ENCODE data around the gene CIROP.
"Not testable (repeated sequence)": the region's sequence is repeated elsewhere in the genome, so short reads cannot be mapped to it uniquely, and the experiment has no call there.

CIROP gene

DNA sequence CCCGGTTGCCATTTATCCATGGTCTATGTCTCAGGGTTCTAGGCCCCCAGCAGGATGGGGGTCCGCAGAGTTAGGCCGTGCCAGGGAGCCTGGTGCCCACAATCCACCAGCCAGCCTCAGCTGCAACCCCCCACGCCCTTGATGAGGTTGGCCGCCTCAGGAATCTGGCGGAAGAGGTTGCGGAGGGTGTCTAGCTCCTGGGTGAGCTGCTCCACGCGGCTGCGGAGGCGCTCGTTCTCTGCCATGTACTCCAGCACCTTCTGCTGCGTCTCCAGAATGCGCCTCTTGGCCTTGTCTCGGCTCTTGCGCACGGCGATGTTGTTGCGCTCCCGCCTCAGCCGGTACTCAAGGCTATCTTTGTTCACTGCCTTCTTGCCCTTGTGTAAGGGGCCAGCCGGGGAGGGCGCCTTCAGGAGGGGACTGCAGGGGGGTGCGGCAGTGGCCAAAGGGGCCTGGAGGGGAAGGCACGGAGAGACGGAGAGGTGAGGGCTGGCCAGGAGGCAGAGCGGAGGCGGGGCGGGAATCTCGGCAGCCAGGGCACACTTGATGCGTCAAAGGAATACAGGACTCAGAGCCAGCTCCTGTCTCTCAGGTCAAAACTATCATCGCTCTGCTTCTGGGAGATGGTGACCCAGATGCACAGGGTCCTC is 12.7 kb upstream of the CIROP start:
- in situ Hi-C loops (cut with HindIII; ENCODE audit: low pct_unique_long_range_greater_than_20kb, low sequenced_read_pairs): no loop called here
- no peak for TF ChIP-seq JUND (IDR thresholded peaks at IDR 0.05; ENCODE audit: low read depth)
- no peak for DNase-seq (ENCODE audit: low read depth in 1 of 2, low spot score in 1 of 2)

DNA sequence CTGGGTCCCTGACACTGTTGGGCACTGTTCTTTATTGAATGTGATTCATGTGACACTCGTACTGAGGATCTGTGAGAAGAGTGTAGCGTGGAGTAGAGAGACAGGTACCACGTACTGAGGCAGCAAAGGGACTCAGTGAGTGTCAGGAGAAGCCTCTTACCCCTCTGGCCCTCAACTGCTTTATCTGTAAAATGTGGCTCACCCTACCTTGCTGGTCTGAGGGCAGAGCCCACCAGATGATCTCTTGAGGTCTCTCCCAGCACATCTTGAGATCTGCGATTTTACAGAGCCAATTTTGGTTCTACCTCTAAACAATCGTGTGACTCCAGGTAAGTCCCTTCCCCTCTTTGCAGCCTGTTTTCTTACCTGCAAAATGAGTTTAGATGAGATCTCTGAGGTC is 11.1 kb upstream of the CIROP start:
- no peak for DNase-seq (ENCODE audit: low read depth in 1 of 2, low spot score in 1 of 2)
- TF ChIP-seq JUND (IDR thresholded peaks at IDR 0.05; ENCODE audit: low read depth): no peak
- in situ Hi-C loops (cut with HindIII; ENCODE audit: low pct_unique_long_range_greater_than_20kb, low sequenced_read_pairs): no loop called here

DNA sequence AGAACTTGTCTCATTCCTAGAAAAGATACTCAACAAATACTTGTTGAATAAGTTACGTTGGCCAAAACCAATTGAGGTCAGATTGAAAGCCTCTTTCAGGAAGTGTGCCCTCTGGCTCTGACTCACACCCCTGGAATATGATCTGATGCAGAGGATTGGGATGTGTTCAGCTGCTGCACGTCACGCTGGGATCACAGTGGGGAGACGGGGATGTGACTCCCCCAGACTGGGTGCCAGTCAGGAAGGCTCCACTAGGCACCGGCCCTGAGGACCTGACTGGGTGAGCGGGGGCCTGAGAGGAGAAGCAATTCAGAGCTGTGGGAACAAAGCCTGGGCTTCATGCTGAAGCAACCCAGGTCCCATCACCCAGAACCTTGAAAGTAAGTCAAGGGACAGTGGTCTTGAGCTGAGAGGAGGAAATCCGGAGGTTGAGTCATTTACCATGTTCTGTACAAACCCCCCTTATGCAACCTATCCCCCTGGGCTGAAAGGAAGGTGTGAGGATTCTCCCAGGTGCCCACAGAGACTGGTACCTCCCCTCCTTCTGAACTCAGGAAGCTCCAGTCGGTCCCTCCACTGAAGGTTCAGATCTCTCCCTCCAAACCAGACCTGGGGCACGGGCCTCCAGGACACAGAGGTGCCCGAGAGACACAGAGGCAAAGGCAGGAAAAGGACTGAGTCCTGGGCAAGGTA is 10.4 kb upstream of the CIROP start:
- in situ Hi-C loops (cut with HindIII; ENCODE audit: low pct_unique_long_range_greater_than_20kb, low sequenced_read_pairs): no loop called here
- TF ChIP-seq JUND (IDR thresholded peaks at IDR 0.05; ENCODE audit: low read depth): no peak
- peak in 1 of 2 experiments; percentile 15 for DNase-seq (ENCODE audit: low read depth in 1 of 2, low spot score in 1 of 2)

DNA sequence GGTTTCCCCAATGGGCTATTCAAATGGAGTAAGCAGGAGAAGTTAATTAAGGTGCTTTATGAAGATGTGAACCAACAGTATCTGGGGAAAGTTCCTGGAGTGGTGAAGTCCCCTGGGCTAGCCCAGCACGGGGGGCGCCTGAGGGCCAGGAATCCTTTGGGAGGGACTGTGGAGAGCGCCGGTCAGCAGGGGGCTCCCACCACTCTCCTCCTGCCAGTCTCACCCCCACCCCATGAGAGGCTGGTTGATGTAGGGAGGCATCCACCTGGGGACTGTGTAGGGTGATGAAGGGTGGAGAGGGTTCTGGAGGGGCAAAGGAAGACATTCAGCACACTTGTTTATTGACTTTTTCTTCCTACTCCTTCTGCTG is 9.9 kb upstream of the CIROP start:
- in situ Hi-C loops (cut with HindIII; ENCODE audit: low pct_unique_long_range_greater_than_20kb, low sequenced_read_pairs): no loop called here
- no peak for TF ChIP-seq JUND (IDR thresholded peaks at IDR 0.05; ENCODE audit: low read depth)
- no peak for DNase-seq (ENCODE audit: low read depth in 1 of 2, low spot score in 1 of 2)

DNA sequence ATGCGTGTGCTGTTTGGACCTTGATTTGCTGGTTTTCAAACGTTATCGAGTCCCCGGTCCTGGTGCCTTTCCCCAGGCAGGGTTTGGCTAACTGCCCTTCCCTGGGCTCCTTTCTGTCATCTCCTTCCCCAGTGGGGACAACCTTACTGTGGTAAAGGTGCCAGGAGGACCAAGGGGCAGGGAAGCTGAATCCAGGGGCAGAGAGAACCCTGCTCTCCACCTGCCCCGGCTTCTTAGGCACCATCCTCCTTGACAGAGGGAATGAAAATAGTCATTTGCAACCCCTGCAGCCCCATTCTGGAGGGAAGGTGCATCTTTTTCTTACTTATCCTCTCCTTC is 9.3 kb upstream of the CIROP start:
- in situ Hi-C loops (cut with HindIII; ENCODE audit: low pct_unique_long_range_greater_than_20kb, low sequenced_read_pairs): no loop called here
- no peak for TF ChIP-seq JUND (IDR thresholded peaks at IDR 0.05; ENCODE audit: low read depth)
- no peak for DNase-seq (ENCODE audit: low read depth in 1 of 2, low spot score in 1 of 2)

DNA sequence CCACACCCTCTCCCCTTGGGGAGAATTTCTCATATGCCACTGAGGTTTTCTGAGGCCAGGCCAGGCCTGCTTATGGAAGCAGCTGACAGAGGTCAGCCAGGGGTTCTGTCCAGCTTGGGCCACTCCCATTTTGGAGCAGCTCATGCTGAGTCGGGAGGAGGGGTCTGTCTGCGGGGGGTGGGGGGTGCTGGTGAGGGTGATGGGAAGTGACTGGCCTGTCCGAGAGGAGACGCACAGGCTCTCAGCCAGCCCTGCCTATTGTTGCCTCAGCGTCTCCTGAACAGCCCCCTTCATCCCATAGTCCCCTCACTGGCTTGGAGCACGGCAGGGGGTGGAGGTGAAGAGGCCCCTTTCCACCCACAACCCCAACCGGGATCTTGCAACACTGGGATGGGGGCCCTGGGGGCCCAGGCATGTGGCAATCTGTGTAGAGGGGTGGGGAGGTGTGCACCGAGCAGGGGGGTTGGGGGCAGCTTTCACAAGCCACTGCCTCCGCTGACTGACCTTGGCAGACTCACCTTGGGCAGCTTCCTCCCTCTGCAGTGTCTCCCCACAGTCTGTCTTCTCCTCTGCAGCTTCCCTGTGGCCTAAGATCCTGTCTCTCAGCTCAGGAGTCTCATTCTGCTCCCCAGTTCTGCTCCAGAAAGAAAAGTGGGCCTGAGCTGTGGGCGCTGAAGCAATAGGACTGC is 8.8 kb upstream of the CIROP start:
- no peak for TF ChIP-seq JUND (IDR thresholded peaks at IDR 0.05; ENCODE audit: low read depth)
- DNase-seq (ENCODE audit: low read depth in 1 of 2, low spot score in 1 of 2): no peak
- in situ Hi-C loops (cut with HindIII; ENCODE audit: low pct_unique_long_range_greater_than_20kb, low sequenced_read_pairs): no loop called here

DNA sequence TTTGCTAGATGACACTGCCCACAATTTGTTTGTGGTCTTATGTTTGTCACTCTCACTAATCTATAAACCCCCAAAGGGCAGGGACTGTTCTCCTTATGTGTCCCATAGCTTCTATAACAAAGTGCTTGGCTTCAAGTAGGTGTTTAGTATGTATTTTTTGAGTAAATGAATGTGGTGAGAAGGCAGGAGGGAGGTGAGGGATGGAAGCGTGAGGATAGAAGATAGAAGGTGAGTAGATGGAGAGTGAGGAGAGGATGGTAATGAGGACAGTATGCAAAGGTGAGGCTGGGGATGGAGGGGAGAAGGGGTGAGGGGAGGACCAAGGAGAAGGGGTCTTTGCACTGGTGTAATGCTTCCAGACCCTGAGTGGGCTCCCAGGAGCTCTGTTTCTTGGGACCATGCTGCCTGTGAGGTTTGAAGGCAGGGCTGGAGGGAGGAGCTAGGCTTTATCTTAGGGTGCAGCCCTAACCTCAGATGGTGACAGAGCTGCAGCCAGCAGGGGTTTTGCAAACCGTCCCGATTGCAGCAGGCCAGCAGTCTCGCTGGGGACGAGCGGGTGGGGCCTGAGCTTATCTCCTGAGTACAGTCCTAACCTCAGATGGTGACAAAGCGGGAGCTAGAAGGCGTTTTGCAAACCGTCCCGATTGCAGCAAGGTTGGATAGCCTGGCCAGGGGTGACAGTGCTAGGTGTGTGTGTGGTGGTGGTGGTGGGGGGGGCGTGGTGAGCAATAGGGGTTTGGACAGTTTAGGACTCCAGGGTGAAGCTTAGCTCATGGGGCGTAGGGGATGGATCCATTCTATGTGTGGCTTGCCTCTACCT is 7.8 kb upstream of the CIROP start:
- DNase-seq (ENCODE audit: low read depth in 1 of 2, low spot score in 1 of 2): no peak
- in situ Hi-C loops (cut with HindIII; ENCODE audit: low pct_unique_long_range_greater_than_20kb, low sequenced_read_pairs): no loop called here
- no peak for TF ChIP-seq JUND (IDR thresholded peaks at IDR 0.05; ENCODE audit: low read depth)

DNA sequence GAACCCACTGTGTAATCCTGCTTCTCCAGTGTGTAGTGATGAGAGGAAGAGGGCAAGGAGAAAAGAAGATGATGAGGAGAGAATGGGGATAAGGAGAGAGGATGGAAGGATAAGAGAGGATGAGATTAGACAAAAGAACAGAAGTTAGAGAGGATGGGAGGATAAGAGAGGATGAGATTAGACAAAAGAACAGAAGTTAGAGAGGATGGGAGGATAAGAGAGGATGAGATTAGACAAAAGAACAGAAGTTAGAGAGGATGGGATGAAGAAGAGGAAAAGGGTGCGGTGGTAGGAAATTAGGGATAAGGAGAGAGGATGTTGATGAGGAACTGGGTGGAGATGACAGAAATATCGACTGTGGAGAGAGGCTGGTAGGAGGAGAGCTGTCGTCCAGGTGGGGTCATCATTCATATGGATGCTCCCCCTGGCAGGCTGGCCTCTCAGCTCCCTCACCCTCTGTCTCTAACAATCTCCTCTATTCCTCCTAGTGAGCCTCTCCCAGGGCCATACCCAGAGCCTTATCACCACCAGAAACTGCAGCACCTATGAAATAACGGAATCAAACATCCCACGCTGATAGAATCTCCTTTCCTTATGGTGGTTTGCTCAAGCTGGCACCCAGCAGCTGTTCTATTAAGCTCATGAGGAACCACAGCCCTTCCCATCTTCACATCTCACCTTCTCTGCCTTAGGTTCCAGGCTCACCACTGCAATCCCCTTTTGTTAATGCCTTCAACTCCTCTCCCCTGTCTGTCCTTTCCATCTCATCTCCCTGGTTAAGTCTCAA is 6.0 kb upstream of the CIROP start:
- in situ Hi-C loops (cut with HindIII; ENCODE audit: low pct_unique_long_range_greater_than_20kb, low sequenced_read_pairs): no loop called here
- TF ChIP-seq JUND (IDR thresholded peaks at IDR 0.05; ENCODE audit: low read depth): no peak
- no peak for DNase-seq (ENCODE audit: low read depth in 1 of 2, low spot score in 1 of 2)

DNA sequence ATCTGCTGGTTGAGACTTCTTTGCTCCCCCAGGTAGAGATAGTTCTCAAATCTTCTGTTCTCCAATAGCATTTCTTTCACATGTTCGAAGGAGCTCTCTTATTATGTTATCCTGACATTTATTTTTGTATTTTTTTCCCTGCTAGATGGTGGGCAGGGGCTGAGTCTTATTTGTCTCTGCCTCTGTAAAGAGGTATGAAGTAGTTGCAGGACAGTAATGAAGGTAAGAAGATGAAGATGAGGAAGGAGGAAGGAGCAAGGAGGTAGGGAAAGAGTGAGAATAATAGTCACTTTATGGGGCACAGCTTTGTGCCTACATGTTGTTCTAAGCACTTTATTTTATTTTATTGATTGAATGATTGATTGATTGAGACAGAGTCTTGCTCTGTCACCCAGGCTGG is 5.0 kb upstream of the CIROP start:
- in situ Hi-C loops (cut with HindIII; ENCODE audit: low pct_unique_long_range_greater_than_20kb, low sequenced_read_pairs): no loop called here
- no peak for TF ChIP-seq JUND (IDR thresholded peaks at IDR 0.05; ENCODE audit: low read depth)
- no peak for DNase-seq (ENCODE audit: low read depth in 1 of 2, low spot score in 1 of 2)

DNA sequence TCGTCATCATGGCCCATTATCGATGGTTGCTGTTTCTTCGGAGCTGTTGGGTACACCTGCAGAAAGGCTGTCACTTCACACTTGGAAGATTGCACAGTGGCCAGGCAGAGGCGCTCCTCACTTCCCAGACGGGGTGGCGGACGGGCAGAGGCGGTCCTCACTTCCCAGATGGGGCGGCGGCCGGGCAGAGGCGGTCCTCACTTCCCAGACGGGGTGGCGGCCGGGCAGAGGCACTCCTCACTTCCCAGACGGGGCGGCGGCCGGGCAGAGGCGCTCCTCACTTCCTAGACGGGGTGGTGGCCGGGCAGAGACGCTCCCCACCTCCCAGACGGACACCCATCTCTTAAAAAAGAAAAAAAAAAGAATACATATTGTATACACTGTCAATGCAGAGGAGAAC is 3.4 kb upstream of the CIROP start:
- in situ Hi-C loops (cut with HindIII; ENCODE audit: low pct_unique_long_range_greater_than_20kb, low sequenced_read_pairs); DNase-seq (ENCODE audit: low read depth in 1 of 2, low spot score in 1 of 2): not testable (repeated sequence)

DNA sequence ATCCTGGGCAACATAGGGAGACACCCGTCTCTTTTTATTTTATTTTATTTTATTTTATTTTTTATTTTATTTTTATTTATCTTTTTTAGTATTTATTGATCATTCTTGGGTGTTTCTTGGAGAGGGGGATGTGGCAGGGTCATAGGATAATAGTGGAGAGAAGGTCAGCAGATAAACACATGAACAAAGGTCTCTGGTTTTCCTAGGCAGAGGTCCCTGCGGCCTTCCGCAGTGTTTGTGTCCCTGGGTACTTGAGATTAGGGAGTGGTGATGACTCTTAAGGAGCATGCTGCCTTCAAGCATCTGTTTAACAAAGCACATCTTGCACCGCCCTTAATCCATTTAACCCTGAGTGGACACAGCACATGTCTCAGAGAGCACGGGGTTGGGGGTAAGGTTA is 2.8 kb upstream of the CIROP start:
- in situ Hi-C loops (cut with HindIII; ENCODE audit: low pct_unique_long_range_greater_than_20kb, low sequenced_read_pairs): not testable (repeated sequence)

DNA sequence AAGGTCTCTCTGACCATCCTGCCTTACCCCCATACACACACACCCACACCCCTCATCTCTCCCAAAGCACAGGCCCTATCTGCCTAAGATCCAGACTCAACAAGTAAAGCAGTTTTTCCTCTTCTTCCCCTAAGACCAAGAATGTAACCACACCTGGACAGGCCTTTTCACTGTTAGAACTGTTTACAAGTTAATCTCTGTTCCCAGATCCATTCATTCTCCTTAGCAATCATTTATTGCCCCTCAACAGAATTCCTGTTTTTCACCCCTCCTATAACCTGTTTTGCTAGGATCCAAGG is 1.9 kb upstream of the CIROP start:
- no peak for TF ChIP-seq JUND (IDR thresholded peaks at IDR 0.05; ENCODE audit: low read depth)
- in situ Hi-C loops (cut with HindIII; ENCODE audit: low pct_unique_long_range_greater_than_20kb, low sequenced_read_pairs): no loop called here
- DNase-seq (ENCODE audit: low read depth in 1 of 2, low spot score in 1 of 2): no peak

More for the DNA sequence above, 2.8 kb upstream of the CIROP start:
- not testable (repeated sequence) for DNase-seq (ENCODE audit: low read depth in 1 of 2, low spot score in 1 of 2)
